Measurements from ENCODE around the gene TTF2. TPM values are rescaled to one million over a fixed set of nuclear protein-coding genes. Genes with fewer than 3 reads are reported as not detected.

The TTF2 gene
- total and polyA plus RNA-seq, 9 of the 15 experiments (the other 6 are each of a cell fraction or from before 2014, with no cell fraction given) = 9.4 to 71.1 (median 42.1) TPM

GRCh38 chr1:117036018-117036461 is 24.1 kb upstream of the TTF2 start (continued):
- TF ChIP-seq TFE3 (CRISPR knock-in tag; IDR thresholded peaks at IDR 0.05) = no peak
- peak; percentile 33; the same call in 1 of the 2 replicates for TF ChIP-seq L3MBTL2 (IDR thresholded peaks at IDR 0.05)
- TF ChIP-seq MLX (CRISPR knock-in tag; conservative IDR thresholded peaks at IDR 0.05) = no peak
- TF ChIP-seq MCM2 (IDR thresholded peaks at IDR 0.05; ENCODE audit: low read depth) = no peak
- no peak for TF ChIP-seq MCM5 (IDR thresholded peaks at IDR 0.05; ENCODE audit: low read depth)
- no peak for TF ChIP-seq HMGN3 (IDR thresholded peaks at IDR 0.05; ENCODE audit: borderline replicate concordance, extremely low read depth, insufficient read length, low read depth, low read length)
- TF ChIP-seq PRDM10 (IDR thresholded peaks at IDR 0.05; ENCODE audit: partially characterized antibody) = no peak
- TF ChIP-seq NCOA1 (IDR thresholded peaks at IDR 0.05; ENCODE audit: low read depth) = no peak
- TF ChIP-seq RCOR1 (IDR thresholded peaks at IDR 0.05; ENCODE audit: borderline replicate concordance in 1 of 2, low read depth in 2 of 2, low read length in 2 of 2) = 0 out of 4 replicates have a peak, but pooled peaks of 1 of the 2 experiments have one; percentile 3
- no peak for TF ChIP-seq ZBTB12 (CRISPR knock-in tag; IDR thresholded peaks at IDR 0.05)
- TF ChIP-seq ELK3 (CRISPR knock-in tag; IDR thresholded peaks at IDR 0.05) = no peak
- TF ChIP-seq GATA2 (CRISPR knock-in tag; IDR thresholded peaks at IDR 0.05) = no peak
- TF ChIP-seq FOXA3 (CRISPR knock-in tag; conservative IDR thresholded peaks at IDR 0.05 in 1 of 2, IDR thresholded peaks at IDR 0.05 in 1 of 2) = no peak
- no peak for TF ChIP-seq MAFG (tag; conservative IDR thresholded peaks at IDR 0.05)
- TF ChIP-seq ZNF134 (CRISPR knock-in tag; conservative IDR thresholded peaks at IDR 0.05) = no peak
- no peak for TF ChIP-seq ZC3H8 (IDR thresholded peaks at IDR 0.05)
- peak; percentile 83 for TF ChIP-seq CTCFL (IDR thresholded peaks at IDR 0.05; ENCODE audit: borderline replicate concordance, insufficient read depth, low read depth, low read length, poor library complexity, severe bottlenecking)

Data from K562 (cell line).